Activated CD8-positive, alpha-beta memory T cell treated with anti-CD3 and anti-CD28 coated beads for 4 hours (primary cell): ENCODE data around the gene SLC1A2.
A peak's percentile ranks its signal among the peaks of the same experiment; 100 is the strongest.

Source experiments
- DNase-seq, 2 donors: peaks; one replicate each; pipeline ENCODE4 v3.0.0-alpha.2; 2020; ENCODE audit warnings: low read depth in 2 of 2

SLC1A2 gene

GRCh38 chr11:35302398-35302797 lies 117.0 kb downstream of the SLC1A2 start:
- DNase-seq: no peak

- no peak for DNase-seq
These were observed 121.0 kb downstream of the SLC1A2 start for GRCh38 chr11:35298369-35298768.

GRCh38 chr11:35295751-35296150 lies 123.6 kb downstream of the SLC1A2 start:
- DNase-seq: no peak

GRCh38 chr11:35293699-35294098 lies 125.7 kb downstream of the SLC1A2 start:
- DNase-seq: no peak

- DNase-seq: no peak
These were observed 126.3 kb downstream of the SLC1A2 start for GRCh38 chr11:35293035-35293434.

GRCh38 chr11:35292279-35292678 lies 127.1 kb downstream of the SLC1A2 start:
- no peak for DNase-seq

GRCh38 chr11:35290876-35291275 lies 128.5 kb downstream of the SLC1A2 start:
- no peak for DNase-seq

GRCh38 chr11:35289821-35290220 lies 129.5 kb downstream of the SLC1A2 start:
- DNase-seq: no peak

- DNase-seq: no peak
These were observed 130.4 kb downstream of the SLC1A2 start for GRCh38 chr11:35288817-35289541.

- DNase-seq: no peak
These were observed 131.0 kb downstream of the SLC1A2 start for GRCh38 chr11:35288309-35288708.

GRCh38 chr11:35287344-35287890 lies 131.9 kb downstream of the SLC1A2 start:
- no peak for DNase-seq

- no peak for DNase-seq
These were observed 133.2 kb downstream of the SLC1A2 start for GRCh38 chr11:35286126-35286525.

- DNase-seq: no peak
These were observed 133.9 kb downstream of the SLC1A2 start for GRCh38 chr11:35285471-35285870.

GRCh38 chr11:35282221-35282882 lies 137.0 kb downstream of the SLC1A2 start:
- no peak for DNase-seq

GRCh38 chr11:35281169-35281688 lies 138.1 kb downstream of the SLC1A2 start:
- no peak for DNase-seq

- DNase-seq: no peak
These were observed 138.6 kb downstream of the SLC1A2 start for GRCh38 chr11:35280727-35281126.

GRCh38 chr11:35277827-35278226 lies 141.5 kb downstream of the SLC1A2 start:
- DNase-seq: no peak

- DNase-seq: no peak
These were observed 142.8 kb downstream of the SLC1A2 start for GRCh38 chr11:35276396-35277145.

- DNase-seq: no peak
These were observed 143.6 kb downstream of the SLC1A2 start for GRCh38 chr11:35275786-35276170.

- no peak for DNase-seq
These were observed 144.2 kb downstream of the SLC1A2 start for GRCh38 chr11:35274909-35275785.

GRCh38 chr11:35272391-35272902 lies 146.9 kb downstream of the SLC1A2 start:
- peak; percentile 14 to 25 for DNase-seq
